ENCODE measurements around the gene FTH1.

FTH1 gene

DNA sequence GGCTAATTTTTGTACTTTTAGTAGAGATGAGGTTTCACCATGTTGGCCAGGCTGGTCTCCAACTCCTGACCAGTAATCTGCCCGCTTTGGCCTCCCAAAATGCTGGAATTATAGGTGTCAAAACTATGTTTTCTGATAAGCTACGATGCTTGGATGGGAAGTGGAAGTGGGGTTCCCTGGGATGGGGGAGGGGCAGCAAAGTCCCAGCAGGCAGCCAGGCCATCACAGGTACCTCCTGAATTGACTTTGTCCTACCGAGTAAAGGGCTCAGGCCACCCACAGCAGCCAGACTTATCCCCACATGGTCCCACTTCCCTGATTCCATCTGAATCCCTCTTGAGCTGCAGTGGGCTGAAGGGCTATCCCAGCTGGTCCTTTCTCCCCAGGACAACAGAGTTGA lies 6.9 kb downstream of the FTH1 start:
- H3K27ac ChIP-seq = no peak overlapping the region
- no peak for TF ChIP-seq ZFX (IDR thresholded peaks at IDR 0.05; ENCODE audit: borderline replicate concordance)
- TF ChIP-seq, protein P1, sequence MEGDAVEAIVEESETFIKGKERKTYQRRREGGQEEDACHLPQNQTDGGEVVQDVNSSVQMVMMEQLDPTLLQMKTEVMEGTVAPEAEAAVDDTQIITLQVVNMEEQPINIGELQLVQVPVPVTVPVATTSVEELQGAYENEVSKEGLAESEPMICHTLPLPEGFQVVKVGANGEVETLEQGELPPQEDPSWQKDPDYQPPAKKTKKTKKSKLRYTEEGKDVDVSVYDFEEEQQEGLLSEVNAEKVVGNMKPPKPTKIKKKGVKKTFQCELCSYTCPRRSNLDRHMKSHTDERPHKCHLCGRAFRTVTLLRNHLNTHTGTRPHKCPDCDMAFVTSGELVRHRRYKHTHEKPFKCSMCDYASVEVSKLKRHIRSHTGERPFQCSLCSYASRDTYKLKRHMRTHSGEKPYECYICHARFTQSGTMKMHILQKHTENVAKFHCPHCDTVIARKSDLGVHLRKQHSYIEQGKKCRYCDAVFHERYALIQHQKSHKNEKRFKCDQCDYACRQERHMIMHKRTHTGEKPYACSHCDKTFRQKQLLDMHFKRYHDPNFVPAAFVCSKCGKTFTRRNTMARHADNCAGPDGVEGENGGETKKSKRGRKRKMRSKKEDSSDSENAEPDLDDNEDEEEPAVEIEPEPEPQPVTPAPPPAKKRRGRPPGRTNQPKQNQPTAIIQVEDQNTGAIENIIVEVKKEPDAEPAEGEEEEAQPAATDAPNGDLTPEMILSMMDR (IDR thresholded peaks at IDR 0.05) = no peak

- TF ChIP-seq ZFX (IDR thresholded peaks at IDR 0.05; ENCODE audit: borderline replicate concordance) = no peak
- TF ChIP-seq, protein P1 (IDR thresholded peaks at IDR 0.05) = no peak
Observed at GRCh38 chr11:61959678-61960077, 7.8 kb downstream of the FTH1 start.

DNA sequence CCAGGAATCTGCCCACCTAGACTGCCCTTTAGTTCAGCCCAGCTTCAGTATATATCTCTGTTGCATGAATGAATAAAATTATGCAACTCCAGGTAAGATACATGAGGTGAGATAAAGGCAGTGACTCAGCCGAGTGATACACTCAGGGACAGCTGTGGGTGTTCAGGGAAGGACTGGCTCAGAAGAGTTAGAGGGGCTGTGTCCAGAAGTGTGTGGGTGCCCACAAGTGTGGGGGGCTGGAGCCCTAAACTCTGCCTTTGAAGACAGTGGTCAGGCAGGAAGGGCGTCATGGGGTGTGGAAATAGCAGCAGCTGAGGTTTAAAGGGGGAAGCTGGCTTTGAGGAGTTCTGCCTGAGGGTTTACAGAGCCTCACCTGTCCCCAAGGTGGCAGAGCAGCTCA lies 8.3 kb downstream of the FTH1 start:
- H3K27ac ChIP-seq = no peak overlapping the region
- TF ChIP-seq, protein P1 (IDR thresholded peaks at IDR 0.05) = no peak
- TF ChIP-seq ZFX (IDR thresholded peaks at IDR 0.05; ENCODE audit: borderline replicate concordance) = no peak

More at GRCh38 chr11:61959678-61960077, 7.8 kb downstream of the FTH1 start:
- no peak overlapping the region for H3K27ac ChIP-seq

GRCh38 chr11:61958590-61958989 lies 8.8 kb downstream of the FTH1 start:
- TF ChIP-seq, protein P1 (IDR thresholded peaks at IDR 0.05) = no peak
- no peak for TF ChIP-seq ZFX (IDR thresholded peaks at IDR 0.05; ENCODE audit: borderline replicate concordance)
- no peak overlapping the region for H3K27ac ChIP-seq

DNA sequence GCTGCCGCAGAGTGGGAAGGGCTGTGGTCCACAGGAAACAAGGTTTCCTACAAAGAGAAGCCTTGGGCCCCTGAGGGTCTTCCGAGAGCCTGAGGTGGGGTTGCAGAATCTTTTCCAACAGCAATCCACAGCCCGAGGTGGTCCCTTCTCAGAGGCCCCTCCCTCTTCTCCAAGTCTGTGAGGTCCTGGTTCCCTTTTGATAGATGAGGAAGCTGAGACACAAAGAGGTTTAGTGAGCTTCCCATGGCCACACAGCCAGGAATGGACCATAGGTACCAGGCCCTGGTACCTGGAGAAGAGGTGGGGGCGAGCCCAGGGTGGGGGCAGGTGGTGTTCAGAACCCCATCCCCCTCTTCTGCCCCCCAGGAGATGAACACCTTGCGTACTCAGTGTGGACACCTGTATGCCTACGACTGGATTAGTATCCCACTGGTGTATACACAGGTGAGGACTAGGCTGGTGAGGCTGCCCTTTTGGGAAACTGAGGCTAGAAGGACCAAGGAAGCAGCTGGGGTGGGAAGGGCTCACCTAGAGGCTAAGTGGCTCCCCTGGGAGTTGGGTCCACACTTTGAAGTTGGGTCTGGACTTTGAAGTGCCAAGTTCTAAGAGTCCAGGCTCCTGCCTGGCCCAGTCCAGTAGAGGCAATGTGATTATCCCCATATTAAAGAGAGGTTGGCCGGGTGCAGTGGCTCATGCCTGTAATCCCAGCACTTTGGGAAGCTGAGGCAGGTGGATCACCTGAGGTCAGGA lies 10.2 kb downstream of the FTH1 start:
- TF ChIP-seq ZFX (IDR thresholded peaks at IDR 0.05; ENCODE audit: borderline replicate concordance) = no peak
- TF ChIP-seq, protein P1 (IDR thresholded peaks at IDR 0.05) = no peak
- no peak overlapping the region for H3K27ac ChIP-seq

- TF ChIP-seq, protein P1 (IDR thresholded peaks at IDR 0.05) = no peak
- no peak for TF ChIP-seq ZFX (IDR thresholded peaks at IDR 0.05; ENCODE audit: borderline replicate concordance)
- H3K27ac ChIP-seq = no peak overlapping the region
Observed at GRCh38 chr11:61956191-61957020, 11.0 kb downstream of the FTH1 start.
